ENCODE data around the gene TXNIP.
A peak's percentile ranks its signal among the peaks of the same experiment; 100 is the strongest.

The TXNIP gene

GRCh38 chr1:145961425-145962156 lies 34.8 kb downstream of the TXNIP start:
- peak; percentile 68 for DNase-seq

DNA sequence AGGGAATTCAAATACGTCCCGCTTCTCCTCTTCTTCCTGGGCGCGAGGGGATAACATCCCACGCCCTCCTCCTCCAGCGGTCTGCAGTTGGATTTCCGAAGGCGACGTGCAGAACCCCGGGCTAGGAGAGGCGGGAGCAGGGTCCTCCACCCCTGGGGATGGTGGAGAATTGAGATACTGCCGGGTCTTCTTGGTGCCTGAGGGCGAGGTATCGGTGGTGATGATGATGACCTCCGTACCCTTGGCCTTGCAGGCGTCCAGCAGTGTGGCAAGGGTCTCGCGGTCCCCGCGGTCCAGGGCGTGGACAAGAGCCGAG lies 35.3 kb downstream of the TXNIP start:
- DNase-seq = no peak

DNA sequence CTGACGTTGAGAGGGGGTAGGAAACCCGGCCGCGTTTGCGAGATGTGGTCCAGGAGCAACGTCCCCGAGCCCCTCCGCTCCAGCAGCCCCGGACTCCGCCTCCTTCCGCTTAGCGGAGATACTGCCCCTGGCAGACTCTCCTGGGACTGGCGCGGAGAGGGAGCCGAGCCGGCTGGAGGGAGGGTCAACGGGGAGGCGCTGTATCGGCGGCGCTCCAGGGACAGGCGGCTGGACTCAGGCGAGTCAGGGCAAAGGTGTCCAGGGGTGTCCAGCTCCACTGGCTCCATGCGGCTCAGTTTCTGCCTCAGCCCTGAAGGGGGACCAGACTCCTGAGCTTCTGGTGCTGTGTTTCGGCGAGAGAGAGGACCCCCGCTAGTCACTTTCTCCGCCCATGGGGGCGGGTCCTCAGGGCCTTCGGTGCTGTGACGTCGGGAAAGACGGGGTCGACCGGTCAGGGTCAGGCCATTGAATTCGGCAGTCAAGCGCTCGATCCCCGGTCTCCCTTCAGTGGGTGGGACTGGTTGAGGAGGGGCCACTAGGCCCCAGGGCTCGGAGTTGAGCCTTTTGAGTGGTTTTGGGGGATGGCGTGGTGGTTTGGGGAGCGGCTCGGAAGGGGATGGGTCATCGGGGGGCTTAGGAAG lies 35.8 kb downstream of the TXNIP start:
- DNase-seq = peak; percentile 52

- DNase-seq = no peak
These were observed 36.4 kb downstream of the TXNIP start for GRCh38 chr1:145959957-145960467.

DNA sequence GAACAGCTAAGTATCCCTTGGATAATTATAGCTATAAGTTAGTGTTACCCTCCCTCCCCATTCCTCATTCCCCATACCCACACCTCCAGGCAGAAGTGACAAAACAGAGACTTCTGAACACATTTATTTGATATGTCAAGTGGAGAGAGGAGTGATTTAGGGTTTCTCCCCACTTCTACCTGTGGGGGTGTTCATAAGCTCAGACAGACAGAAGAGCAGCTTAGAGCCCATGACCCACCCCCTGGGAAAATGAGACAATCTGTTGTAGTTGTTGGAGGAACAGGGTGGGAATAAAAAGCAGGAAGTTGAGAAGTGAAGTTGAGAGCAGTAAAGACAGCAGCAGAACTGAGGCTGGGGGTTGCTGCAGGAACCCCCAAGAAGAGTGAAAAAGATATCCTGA lies 37.0 kb downstream of the TXNIP start:
- no peak for DNase-seq

DNA sequence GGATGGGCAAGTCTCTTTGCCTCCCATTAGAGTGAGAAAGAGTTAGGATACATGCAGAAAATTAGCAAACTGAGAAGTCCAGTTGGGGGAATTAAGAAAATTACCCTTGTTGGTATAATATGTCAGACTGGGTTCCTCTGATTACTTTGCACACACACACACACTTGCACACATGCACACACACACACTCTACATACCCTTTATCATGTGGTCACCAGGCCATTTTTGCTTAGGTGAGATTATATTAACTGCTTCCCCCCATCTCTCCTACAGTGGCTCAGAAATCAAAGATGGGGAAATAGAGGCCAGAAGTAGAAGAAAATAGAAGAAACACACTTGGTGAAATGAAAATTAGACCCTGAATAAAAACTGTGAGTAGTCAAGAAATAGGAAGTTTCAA lies 37.6 kb downstream of the TXNIP start:
- DNase-seq = no peak

DNA sequence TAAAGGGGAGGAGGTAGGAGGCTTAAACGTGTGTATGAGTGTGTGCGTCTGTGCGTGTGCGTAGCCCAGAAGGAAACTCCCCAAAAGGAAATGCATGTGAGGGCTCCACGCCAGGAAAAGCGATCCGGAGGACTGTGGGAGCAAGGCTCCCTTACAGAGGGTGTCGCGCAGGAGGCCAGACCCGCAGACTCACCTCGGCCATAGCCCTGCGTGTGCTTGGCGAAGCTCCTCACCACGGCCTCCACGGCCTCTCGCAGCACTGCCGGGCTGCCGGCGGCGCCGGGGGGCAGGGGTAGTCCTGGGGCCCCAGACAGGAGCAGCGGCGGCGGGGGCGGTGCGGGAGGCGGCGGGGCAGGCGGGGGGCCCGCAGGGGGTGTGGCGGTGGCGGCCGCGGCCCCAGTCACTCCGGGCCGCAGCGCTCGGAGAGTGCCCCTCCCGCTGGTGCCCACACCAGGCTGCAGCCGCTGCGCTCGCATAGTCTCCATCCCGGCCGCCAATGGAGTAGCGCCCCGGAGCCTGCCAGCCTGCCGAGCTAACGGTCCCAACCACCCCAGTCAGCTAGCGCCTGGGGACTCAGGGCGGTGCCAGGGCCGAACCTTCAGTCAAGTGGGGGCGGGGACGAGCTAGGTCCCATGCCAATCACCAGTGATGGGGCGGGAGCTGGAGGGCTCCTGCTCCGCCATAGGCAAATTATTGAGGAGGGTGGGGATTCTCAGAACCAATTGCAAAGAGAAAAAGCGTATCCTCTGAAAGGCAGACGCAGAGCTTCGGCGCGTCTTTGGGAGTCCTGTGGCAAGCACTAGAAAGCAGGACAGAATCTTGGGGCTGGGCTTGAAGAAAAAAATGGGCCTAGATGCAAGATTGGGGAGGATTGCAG lies 38.7 kb downstream of the TXNIP start, which contains the start of gene LIX1L:
TSS of gene LIX1L (minus strand) at position 575 of the 877 bp plus-strand sequence. CDS start at position 485, 90 bp downstream.
- DNase-seq = peak; percentile 93

GRCh38 chr1:145956781-145957442 lies 39.5 kb downstream of the TXNIP start:
- no peak for DNase-seq

- no peak for DNase-seq
These were observed 40.0 kb downstream of the TXNIP start for GRCh38 chr1:145956361-145956760.

GRCh38 chr1:145955436-145955835 lies 40.9 kb downstream of the TXNIP start:
- no peak for DNase-seq

- DNase-seq = no peak
These were observed 42.5 kb downstream of the TXNIP start for GRCh38 chr1:145953861-145954260.

GRCh38 chr1:145952903-145953302 lies 43.5 kb downstream of the TXNIP start:
- DNase-seq = no peak

- no peak for DNase-seq
These were observed 44.9 kb downstream of the TXNIP start for GRCh38 chr1:145951526-145951925.

DNA sequence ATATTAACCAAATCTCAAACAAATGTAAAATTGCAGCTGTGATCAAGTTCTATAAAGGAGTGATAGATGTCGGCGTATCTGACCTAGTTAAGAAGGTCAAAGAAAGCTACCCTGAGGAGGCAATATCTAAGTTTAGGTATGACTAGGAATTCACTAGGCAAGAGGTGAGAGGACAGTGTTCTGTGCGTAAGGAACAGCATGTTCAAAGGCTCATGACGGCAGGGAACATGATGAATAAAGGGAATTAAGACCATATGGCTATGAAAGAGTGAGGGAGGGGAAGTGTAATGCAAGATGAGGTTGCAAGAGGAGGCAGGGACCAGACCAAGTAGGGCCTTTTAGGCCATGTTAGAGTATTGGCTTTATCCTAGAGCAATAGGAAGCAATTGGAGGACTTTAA lies 47.2 kb downstream of the TXNIP start:
- no peak for DNase-seq

DNA sequence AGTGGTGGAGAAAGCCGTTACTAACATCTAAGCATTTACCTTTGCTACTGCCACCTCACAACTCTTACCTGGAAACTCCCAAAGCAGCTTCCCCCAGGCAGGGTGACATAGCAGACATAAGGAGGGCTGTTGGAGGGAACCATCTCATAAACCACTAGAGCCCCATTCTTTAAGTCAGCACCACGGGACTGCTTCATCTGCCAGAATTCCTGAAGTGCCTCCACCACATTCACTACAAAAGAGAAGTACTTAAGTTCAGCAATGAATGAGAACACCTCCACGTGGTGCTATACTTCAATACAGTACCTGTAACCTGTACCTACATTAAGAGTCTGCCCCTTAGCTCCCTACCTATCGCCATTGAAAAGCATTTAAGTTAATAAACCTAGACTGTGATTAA lies 48.8 kb downstream of the TXNIP start:
- DNase-seq = no peak

DNA sequence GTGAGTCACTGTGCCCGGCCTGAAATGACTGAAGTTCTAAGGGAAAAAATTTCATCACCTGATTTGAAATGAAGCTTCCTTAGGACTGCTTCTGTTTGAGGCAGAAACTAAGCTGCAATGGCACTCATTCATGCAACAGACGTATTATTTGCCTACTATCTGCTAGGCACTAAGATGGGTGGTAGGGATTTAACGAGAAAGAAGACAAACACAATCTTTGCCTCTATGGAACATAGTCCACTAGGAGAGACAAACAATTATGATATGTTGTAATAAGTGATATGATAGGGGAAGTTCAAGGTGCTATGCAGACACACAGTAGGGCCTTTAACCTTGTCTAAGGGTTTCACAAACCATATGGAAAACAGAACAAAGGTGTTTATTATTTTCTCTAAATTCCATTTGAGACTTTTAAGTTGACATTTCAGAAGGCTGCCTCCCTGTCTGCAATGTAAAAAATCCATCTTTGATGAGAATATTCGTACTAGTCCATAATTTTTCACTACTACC lies 49.8 kb downstream of the TXNIP start:
- DNase-seq = no peak

DNA sequence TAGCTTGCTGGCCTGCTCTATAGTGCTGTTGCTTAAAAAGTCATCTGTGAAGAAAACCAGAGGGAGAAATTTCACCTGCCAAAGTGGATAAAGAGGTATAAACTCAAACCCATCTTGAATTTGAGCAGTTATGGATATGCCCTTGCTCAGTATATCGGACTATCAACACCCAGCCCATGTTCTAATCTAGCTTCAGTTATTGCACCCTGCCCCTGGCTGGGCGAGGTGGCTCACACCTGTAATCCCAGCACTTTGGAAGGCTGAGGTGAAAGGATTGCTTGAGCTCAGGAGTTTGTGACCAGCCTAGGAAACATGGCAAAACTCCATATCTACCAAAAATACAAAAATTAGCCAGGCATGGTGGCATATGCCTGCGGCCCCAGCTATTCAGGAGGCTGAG lies 51.8 kb downstream of the TXNIP start:
- DNase-seq = no peak

DNA sequence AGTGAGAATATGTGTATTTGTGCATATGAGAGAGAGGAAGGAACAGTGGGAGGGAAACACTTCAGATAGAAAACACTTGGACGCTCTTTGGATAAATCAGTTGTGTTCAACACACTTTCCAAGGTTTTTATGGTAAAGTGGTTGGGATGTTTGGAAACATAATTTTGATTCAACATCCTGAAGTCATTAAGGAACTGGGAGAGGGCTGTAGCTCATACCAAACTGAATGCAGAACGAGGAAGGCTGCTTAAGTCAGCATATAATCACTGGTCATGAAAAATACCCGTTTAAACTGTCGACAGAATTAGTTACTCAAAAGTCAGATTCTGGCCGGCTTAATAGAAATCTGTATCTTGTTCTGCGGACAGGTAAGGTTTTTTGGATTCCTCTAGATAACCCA lies 53.5 kb downstream of the TXNIP start:
- no peak for DNase-seq
